Activated naive CD8-positive, alpha-beta T cell treated with anti-CD3 and anti-CD28 coated beads, Interleukin-2, amount 50 U/mL, for 16 hours (primary cell): ENCODE results near the gene HDAC5.

Experiments
- DNase-seq: peaks from one replicate; pipeline ENCODE4 v3.0.0-alpha.2; 2020; ENCODE audit warnings: low read depth, low spot score

The HDAC5 gene

DNA sequence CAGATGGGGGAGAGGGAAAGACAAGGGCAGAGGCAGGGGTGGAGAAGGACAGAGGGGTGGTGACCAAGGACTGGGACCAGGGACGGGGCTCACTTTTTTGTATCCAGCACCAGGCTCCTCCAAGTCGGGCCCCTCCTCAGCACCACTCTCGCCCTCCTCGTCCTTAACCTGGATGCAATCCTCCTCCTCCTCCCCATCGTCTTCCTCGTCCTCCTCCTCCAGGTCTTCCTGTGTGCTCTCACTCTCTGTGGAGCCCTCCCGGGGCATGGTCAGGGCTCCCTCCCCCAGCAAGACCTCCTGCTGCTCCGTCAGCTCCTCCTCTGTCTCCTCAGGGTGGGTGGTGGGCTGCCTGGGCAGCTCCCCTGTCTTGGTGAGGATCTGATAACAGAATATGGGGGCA is 36.1 kb downstream of the HDAC5 start:
- DNase-seq, result no peak

DNA sequence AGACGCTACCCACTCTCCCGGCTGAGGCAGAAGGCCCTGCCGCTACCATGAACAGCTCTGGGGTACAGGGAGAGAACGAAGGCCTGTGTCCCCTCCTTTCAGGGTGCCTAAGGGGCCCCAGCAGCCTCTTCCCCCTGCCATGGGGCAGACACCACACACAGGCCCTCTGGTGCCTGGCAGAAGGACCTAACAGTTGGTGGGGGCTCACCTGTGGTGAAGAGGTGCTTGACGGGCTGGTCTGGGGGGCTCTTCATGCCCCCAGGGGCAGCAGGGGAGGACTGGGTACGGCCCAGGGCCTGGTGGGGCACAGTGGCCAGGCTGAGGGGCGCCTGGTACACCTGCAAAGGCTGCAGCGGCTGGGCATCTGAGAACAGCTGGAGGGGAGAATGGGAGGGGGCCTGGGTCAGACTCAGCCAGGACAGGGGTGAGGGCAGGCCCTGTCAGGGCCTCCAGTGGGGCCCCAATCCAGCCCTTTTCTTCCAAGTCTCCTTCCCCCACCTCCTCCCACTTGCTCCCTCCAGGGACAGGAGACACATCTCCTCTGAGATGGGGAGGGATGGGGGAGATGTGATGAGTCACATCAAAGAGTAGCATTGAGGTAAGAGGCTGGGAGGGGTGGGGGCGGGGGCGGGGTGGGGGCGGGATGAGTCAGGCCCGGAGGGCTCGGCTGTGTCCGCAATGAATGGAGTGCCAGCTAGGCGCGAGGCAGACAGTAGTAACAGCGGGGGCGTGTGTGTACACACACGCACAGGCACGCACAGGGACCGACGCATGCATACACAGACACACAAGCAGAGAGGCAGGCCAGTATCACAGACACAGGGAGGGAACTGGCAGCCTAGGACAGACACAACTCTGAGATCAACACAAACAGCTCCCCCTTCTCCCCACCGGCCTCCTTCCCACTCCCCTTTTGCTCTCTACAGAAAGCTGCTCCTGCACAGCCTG is 36.8 kb downstream of the HDAC5 start:
- DNase-seq, result peak; percentile 14

DNA sequence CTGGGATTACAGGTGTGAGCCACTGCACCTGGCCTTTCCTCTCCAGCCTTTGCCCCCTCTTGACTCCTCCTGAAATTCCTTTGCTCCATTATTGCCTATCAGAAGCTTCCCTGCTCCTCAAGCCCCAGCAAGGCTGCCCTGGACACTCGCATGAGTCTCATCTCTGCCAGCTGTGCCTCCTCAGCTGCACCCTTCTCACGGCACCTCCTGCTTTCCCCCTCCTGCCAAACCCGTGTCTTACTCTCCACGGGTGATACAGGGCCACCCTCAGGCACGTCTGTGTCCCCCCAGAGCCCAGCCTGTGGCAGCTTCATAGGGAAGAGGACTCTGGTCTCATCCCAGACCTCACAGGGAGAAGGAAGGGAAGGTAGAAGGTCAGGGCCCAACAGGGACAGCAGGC is 37.5 kb downstream of the HDAC5 start:
- DNase-seq, result no peak

DNA sequence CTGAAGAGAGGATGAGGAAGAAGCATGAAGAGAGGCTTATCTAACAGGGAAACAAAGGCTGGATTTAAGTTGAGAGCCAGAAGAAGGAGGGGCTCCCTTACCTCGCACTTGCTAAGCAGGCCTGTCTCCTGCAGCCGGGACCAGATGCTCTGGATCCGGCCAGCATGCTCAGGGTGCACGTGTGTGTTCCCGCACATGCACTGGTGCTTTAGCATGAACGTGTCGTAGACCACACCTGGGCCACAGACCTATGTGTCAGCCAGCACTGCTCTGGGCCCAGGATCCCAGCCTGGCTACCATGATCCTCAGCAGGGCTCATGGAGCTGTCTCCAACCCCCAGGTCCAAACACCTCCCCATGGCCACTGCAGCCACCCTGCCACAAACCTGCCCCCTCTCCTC is 38.5 kb downstream of the HDAC5 start:
- no peak for DNase-seq

DNA sequence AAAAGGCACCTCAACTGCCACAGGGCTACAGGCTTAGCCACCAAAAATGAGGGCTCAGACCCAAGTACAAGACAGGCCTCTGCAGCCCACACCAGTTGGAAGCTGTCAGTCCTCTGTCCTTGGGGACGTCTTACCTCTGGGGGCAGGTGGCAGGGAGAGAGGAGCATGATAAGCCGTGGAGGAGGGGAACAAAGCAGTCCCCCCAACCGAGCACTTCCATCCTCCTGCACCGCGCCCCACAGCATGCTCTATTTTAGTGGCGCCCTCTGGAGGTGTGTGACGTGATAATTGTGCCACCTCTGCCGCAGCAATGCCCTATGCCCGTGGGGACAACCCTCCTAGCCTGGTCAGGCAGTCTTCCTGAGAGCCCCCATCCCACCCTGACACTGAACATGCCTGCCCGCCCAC is 39.3 kb downstream of the HDAC5 start:
- DNase-seq, result no peak

DNA sequence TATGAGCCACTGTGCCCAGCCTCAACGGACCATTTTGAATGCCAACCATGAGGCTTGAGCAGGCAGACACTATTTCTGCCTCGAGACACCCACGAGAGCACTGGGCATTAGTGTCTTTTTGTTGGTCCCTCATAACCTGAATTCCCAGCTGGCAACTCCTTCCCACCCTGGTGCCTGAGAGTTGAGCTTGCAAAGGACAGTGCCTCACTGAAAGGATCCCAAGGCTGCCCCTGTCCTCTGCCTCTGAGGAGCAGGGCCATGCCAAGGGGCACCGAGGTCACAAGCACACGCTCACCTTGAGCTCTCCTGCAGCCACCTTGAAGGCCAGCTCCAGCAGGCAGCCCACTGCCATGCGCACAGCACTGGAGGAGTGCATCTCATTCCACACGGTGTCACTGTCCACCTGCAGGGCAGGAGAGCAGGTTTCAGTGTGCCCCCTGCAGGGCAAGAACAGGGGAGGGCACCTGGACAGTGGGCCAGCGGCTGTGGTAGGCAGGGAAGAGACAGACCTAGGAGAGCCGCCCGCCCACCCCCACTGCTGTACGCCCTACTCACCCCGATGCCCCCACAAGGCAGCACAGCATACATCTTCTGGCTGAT is 40.1 kb downstream of the HDAC5 start:
- no peak for DNase-seq

DNA sequence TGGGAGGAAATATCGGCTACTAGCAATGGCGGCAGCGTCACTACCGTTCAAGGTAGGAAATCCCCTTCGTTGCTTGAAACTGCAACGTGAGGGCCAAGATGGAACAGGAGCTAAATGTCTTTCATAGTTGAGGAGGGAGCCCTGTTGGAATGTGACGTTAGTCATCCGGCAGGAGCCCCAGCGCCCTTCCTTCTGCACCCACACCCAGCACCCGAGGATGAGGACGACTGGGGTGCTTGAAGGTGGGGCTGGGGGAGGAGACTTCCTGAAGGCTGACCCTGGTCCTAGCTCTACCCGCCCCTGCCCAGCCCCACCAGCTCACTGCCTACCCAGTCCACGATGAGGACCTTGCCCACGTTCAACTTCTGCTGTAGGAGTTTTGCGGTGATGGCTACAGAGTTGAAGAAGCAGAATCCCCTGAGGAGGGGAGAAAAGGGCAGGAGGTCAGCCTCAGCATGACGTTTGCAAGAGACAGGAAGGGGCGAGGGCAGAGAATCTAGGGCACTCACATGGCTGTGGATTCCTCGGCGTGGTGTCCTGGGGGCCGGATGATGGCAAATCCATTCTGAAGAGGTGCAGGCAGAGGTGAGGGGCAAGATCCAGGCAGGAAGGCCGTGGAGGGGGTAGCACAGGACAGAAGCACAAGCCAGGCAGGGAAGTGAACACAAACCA is 41.0 kb downstream of the HDAC5 start:
- DNase-seq, result no peak

DNA sequence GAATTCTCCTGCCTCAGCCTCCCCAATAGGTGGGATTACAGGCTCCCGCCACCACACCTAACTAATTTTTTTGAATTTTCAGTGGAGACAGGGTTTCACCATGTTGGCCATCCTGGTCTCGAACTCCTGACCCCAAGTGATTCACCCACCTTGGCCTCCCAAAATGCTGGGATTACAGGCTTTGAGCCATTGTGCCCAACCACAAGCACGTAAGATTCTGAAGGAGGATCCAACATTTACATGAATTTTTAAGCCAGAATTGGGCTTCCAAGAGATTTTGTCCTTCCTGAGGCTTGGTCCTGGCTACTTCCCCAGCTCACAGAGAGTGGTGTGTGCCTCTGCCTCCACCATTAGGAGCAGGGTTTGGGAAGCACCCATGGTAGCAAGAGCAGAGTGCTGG is 41.8 kb downstream of the HDAC5 start:
- no peak for DNase-seq

DNA sequence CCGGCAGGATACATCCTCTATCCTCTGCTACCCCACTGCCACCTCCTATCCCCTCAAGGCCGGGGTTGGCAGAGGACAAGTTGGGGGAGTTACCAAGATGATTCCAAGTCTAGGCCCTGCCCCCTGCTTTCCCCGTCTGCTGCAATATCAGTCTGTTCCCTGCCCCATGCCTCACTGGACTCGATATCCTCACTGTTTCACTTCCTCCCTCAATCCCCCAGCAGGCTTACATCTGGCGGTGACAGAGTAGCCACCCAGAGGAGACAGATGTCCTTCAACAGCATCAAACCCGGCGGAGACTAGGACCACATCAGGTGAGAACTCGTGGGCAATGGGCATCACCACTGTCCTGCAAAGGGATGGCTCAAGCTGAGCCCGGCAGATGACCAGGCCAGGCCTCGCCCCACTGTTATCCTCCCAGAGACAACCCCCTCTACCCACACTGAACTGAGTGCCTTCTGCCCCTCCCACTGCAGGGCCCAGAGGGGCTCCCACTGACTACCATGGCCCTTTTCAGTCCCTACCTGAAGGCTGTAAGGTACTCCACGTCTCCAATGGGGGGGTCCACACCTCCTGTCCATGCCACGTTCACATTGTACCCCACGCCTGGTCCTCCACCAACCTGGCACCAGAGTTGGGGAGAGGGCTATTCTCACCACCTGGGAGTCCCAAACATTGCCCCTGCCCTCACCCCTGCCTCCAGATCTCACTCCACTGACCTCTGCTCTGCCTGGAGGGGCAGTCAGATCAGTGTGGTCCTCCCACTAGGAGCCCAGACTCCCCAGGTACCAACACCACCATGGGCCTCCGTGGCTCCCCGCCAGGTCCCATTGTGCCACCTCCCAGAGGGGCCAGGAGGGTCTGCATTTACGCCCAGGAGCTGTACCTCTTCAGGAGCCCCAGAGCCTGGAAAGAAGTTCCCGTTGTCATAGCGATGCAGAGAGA is 43.3 kb downstream of the HDAC5 start:
- DNase-seq, result no peak

DNA sequence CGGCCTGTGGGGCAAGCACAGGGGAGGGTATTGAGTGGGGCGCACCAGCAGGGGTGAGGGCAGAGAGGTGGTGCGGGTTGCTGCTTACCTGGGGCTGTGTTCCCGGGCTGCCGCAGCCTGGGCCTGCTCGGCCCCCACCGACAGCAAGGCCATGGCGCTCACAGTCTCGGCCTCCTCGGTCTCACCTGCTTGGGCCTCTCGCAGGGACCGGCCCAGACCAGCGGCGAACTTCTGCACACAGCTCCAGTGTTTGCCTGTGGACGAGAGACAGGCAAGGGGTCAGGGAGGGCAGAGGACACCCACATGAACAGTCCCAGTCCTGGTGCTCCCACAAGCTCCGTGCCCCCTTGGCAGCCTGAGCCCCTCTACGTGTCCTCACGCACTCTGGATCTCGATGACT is 45.0 kb downstream of the HDAC5 start:
- no peak for DNase-seq

DNA sequence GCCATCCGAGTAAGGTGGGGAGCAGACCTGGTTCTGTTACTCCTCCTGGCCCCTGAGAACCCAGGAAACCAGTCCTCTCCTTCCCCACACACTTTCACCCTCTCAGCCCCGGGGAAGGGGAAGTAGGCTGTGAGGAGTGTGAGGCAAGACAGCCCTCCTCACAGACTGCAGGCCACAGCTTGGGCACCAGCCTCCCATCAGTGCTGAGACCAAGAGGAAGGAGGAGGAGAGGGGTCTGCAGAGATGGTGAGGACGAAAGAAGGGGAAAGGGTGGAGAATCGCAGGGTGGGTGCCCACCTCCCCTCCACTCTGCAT is 45.9 kb downstream of the HDAC5 start:
- DNase-seq, result no peak

DNA sequence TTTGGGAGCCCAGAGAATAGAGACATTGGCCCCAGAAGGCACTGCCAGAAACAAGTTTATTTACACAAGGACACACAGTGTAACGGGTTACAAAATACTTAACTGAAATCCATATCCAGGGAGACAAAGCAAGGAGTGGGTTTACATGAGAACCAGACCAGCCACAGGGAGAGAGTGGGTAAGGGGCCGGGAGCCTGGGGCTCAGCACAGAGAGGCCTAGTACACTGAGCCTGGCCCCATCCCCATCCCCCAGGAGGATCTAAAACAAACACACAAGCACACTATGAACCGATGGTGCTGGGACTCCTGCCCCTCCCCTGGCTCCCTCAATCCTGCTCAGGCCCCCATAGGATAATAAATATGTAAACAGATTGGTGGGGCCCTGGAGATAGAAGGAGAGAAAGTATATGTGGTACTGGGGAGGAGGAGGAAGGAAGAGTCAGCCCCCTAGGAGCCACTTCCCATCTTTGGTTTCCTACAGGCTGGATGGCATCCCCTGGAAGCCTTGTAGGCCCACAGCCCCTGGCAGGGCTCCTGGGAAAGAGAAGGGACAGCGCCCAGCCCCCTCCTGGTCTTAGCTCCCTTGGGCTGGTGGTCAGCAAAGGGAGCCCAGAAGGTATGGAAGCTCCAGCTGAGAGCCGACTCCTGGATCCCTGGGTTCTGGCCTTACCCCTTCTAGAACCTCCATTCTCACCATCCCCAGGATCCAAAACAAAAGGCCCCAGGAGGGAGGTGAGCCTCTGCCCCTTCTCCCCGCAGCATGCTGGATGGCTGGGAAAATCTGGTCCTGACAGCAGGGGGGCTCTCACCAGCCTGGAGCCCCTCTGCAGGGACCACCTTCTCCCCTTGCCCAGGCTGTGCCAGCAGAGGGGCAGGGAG is 46.5 kb downstream of the HDAC5 start:
- no peak for DNase-seq

DNA sequence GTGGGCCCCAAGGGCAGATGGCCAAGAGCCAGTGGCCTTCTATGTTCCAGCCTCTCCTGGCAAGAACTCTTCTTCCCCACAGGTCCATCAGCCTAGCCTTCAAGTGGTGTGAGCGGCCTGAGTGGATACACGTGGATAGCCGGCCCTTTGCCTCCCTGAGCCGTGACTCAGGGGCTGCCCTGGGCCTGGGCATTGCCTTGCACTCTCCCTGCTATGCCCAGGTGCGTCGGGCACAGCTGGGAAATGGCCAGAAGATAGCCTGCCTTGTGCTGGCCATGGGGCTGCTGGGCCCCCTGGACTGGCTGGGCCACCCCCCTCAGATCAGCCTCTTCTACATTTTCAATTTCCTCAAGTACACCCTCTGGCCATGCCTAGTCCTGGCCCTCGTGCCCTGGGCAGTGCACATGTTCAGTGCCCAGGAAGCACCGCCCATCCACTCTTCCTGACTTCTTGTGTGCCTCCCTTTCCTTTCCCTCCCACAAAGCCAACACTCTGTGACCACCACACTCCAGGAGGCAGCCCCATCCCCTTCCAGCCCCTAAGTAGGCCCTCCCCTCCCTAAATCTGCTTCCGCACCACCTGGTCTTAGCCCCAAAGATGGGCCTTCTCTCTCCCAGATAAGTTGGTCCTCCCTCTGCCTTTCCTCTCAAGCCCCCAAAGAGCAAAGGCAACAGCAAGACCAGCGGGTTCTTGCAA is 47.7 kb downstream of the HDAC5 start:
- no peak for DNase-seq

DNA sequence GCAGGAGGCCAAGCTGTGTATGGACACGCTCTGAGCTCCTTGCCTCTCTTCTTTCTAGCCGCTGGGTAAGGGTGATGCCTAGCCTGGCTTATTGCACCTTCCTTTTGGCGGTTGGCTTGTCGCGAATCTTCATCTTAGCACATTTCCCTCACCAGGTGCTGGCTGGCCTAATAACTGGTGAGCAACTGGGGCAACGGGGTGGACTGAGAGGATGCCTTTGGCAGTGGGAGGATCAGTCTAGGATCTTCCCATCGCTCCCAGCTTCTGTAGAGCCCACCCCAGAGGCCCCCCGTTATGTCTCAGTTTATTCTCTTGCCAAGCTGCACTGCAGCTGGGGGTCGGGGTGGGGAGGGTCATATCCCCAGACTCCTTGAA is 48.5 kb downstream of the HDAC5 start:
- no peak for DNase-seq

DNA sequence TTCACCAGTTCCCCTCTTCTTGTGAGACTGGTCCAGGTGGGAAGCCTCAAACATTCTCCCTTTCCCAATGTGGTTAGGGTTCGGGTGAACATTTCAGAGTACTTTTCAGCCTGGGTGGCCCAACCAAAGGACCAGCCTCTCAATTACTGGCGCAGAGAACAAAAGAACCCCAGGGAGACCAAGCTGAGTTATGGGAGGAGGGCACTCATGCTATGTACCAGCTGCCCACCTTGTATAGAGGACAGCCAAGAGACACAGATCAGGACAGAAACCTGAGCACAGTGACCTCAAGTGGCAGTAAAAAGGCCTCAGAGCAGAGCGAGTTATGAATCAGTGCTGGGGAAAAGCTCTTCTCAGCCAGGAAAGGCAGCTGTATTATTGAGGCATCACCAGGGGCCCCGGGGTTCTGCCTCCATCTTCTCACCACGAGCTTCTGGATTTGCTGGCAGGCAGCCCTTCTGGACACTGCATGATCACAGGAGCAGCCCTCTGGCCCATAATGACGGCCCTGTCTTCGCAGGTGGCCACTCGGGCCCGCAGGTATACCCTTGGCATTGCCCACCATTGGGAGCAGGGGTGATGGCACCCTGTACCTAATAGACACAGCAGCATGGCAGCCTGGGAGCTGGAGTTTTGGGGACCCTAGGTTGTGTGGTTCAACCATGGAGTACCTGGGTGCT is 49.1 kb downstream of the HDAC5 start:
- DNase-seq, result no peak

DNA sequence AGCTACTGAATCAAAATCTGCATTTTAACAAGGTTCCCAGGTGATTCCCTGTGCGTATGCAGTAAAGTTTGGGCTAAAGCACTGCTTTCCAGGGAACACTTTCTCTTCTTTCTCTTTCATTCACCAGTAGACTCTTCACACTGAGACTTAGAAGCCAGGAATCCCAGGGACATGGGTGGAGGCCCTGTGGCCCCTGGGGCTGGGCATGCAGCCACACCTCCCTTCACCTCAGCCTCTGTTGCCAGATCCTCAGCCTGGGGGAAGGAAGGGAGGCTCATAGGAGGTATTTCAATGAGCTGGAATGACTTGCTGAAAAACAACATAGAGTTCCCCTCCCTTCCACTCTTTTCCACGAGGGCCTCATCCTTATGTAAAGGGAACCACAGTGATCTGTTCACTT is 51.7 kb downstream of the HDAC5 start:
- DNase-seq, result no peak

DNA sequence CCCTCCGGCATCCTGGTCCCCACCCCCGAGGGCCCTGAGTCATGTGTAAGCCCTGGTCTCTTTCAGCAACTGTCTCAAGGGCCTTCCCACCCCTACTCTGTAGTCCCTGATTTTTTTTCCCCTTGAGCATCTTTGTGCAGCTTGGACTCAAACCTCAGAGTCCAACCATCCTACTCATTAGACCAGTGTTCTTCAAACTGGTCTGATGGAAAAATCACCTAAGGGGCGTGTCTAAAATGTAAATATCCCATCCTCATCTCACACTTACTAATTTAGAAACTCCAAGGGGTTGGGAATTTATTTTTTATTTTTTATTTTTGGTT is 52.3 kb downstream of the HDAC5 start:
- DNase-seq, result no peak

DNA sequence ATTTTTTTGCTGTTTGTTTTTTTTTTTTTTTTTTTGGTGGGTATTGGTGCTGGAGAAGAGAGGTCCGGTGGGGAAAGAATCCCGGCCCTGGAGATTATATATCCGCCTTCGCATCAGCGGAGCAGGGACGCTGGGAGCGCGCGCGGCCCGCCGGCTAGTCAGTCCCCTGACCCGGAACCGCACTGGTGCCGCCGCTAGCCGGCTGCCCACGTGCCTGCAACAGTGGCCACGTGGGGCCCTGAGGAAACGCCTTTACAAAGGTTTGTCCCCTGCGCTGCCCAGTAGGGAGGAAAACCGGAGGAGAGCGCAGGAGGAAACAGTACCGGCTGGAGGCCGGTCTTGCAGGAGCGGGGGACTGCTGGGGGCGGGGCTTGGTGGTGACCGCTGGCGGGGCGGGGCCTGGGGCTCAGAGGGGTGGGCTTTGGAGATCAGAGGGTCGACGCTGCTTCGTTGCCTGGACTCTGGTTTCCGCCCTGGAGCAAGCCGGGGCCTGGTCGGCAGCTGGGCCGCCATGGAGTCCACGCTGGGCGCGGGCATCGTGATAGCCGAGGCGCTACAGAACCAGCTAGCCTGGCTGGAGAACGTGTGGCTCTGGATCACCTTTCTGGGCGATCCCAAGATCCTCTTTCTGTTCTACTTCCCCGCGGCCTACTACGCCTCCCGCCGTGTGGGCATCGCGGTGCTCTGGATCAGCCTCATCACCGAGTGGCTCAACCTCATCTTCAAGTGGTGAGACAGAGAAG is 52.8 kb downstream of the HDAC5 start, which contains the start of gene G6PC3:
G6PC3 (plus strand) TSS at position 281 of the 743 bp plus-strand sequence; CDS start at position 512, 231 bp downstream.
- peak; percentile 65 for DNase-seq

DNA sequence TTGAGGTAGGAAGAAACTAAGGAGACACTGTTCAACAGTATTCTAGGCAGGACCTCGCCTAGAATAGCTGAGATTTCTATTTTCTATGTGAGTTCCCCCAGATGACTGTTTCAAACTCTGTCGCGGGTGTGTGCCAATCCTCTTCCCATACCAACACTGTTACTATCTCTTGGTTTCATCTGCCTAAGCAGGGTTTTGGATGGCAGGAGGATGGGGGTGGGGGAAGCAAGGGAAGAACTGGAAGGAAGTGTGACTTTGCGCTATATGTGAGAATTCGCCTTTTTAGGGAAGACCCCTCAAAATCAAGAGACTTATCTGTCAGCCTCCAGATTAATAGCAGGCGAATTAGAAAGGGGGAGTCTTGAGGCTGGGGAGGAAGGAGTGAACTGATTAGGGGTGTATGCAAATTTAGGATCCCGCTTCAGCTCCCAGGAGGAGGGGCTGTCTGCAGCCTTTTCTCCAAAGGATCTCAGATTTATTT is 53.4 kb downstream of the HDAC5 start:
- DNase-seq, result no peak
